GM12865 (cell line): ENCODE data around the gene ARHGAP27.
"Not testable (repeated sequence)": the region's sequence is repeated elsewhere in the genome, so short reads cannot be mapped to it uniquely, and the experiment has no call there.

Experiments used
- DNase-seq: peaks from one replicate; pipeline ENCODE4 v3.0.0; 2010; ENCODE audit warnings: low read depth
- H3K4me3 ChIP-seq: 2 replicates; pipeline ENCODE4 v1.5.1; 2011; ENCODE audit warnings: mild to moderate bottlenecking, low read depth, low read length, control low read depth
- CTCF ChIP-seq: IDR thresholded peaks from 2 replicates; pipeline ENCODE4 v1.5.1; 2011; ENCODE audit warnings: low read length, control low read depth, low read depth, inconsistent platforms; ENCODE audit not compliant: insufficient read depth; ENCODE audit errors: missing control alignments

Gene ARHGAP27

GRCh38 chr17:45441526-45442310 is 9.0 kb upstream of the ARHGAP27 start:
- no peak overlapping the region for H3K4me3 ChIP-seq
- no peak for DNase-seq
- TF ChIP-seq CTCF: no peak

- peak; percentile 89 for DNase-seq
- not testable (repeated sequence) for H3K4me3 ChIP-seq
Measured at GRCh38 chr17:45440839-45441515, 8.3 kb upstream of the ARHGAP27 start.

GRCh38 chr17:45440161-45440778 is 7.6 kb upstream of the ARHGAP27 start:
- no peak for TF ChIP-seq CTCF
- H3K4me3 ChIP-seq: no peak overlapping the region
- DNase-seq: peak; percentile 32

GRCh38 chr17:45438931-45439610 is 6.4 kb upstream of the ARHGAP27 start:
- no peak for DNase-seq
- H3K4me3 ChIP-seq: no peak overlapping the region
- no peak for TF ChIP-seq CTCF

GRCh38 chr17:45437465-45438283 is 5.0 kb upstream of the ARHGAP27 start:
- no peak overlapping the region for H3K4me3 ChIP-seq
- no peak for DNase-seq
- no peak for TF ChIP-seq CTCF

GRCh38 chr17:45436625-45437464 is 4.2 kb upstream of the ARHGAP27 start:
- no peak overlapping the region for H3K4me3 ChIP-seq
- TF ChIP-seq CTCF: no peak
- DNase-seq: no peak
